H9 (cell line): ENCODE results near the gene UTP4. TPM values are rescaled to one million over a fixed set of nuclear protein-coding genes. Genes with fewer than 3 reads are reported as not detected.

ENCODE experiments used
- DNase-seq: peaks from one replicate; pipeline ENCODE4 v3.0.0-alpha.2; 2017
- H2AFZ ChIP-seq: one replicate; pipeline ENCODE4 v1.6.1; 2013; ENCODE audit warnings: mild to moderate bottlenecking, low read length, control low read depth, moderate library complexity
- H2AK5ac ChIP-seq: 2 replicates; pipeline ENCODE4 v1.6.1; 2013; ENCODE audit warnings: low read length, control low read depth, mixed read lengths; ENCODE audit not compliant: insufficient read length
- H2BK120ac ChIP-seq: one replicate; pipeline ENCODE4 v1.6.1; 2013; ENCODE audit warnings: low read depth, mild to moderate bottlenecking, low read length, control low read depth, inconsistent platforms; ENCODE audit not compliant: poor library complexity, severe bottlenecking
- H2BK12ac ChIP-seq: 2 replicates; pipeline ENCODE4 v1.6.1; 2013; ENCODE audit warnings: low read length, control low read depth, mixed read lengths, low read depth; ENCODE audit not compliant: insufficient read length
- H2BK15ac ChIP-seq: 2 replicates; pipeline ENCODE4 v1.6.1; 2013; ENCODE audit warnings: low read depth, low read length, control low read depth
- H2BK20ac ChIP-seq: one replicate; pipeline ENCODE4 v1.6.1; 2013; ENCODE audit warnings: low read depth, mild to moderate bottlenecking, low read length, control low read depth, inconsistent platforms; ENCODE audit not compliant: poor library complexity, severe bottlenecking
- H2BK5ac ChIP-seq: 2 replicates; pipeline ENCODE4 v1.6.1; 2013; ENCODE audit warnings: low read length, control low read depth, mixed read lengths; ENCODE audit not compliant: insufficient read length
- H3K14ac ChIP-seq: 2 replicates; pipeline ENCODE4 v1.6.1; 2013; ENCODE audit warnings: low read length, control low read depth; ENCODE audit not compliant: insufficient read depth
- H3K18ac ChIP-seq: 2 replicates; pipeline ENCODE4 v1.6.1; 2013; ENCODE audit warnings: low read depth, mild to moderate bottlenecking, mixed read lengths, low read length, control low read depth; ENCODE audit not compliant: insufficient read length
- H3K23ac ChIP-seq: 2 replicates; pipeline ENCODE4 v1.6.1; 2013; ENCODE audit warnings: low read length, control low read depth, mixed read lengths, low read depth; ENCODE audit not compliant: insufficient read length
- H3K23me2 ChIP-seq: 2 replicates; pipeline ENCODE4 v1.6.1; 2013; ENCODE audit warnings: low read depth, mild to moderate bottlenecking, mixed read lengths, low read length, control low read depth; ENCODE audit not compliant: insufficient read length, poor library complexity, severe bottlenecking
- H3K27ac ChIP-seq: 2 replicates; pipeline ENCODE4 v1.5.1; 2013; ENCODE audit warnings: low read length, control low read depth, mixed read lengths, low read depth; ENCODE audit not compliant: insufficient read length
- H3K27me3 ChIP-seq: 2 replicates; pipeline ENCODE4 v1.6.1; 2013; ENCODE audit warnings: low read length, control low read depth, inconsistent platforms; ENCODE audit not compliant: insufficient read depth
- H3K4ac ChIP-seq: 2 replicates; pipeline ENCODE4 v1.6.1; 2013; ENCODE audit warnings: low read depth, mild to moderate bottlenecking, control low read depth, inconsistent platforms, low read length, moderate library complexity
- H3K4me1 ChIP-seq: 2 replicates; pipeline ENCODE4 v1.6.1; 2013; ENCODE audit warnings: low read length, control low read depth, inconsistent platforms; ENCODE audit not compliant: insufficient read depth
- H3K4me2 ChIP-seq: 2 replicates; pipeline ENCODE4 v1.6.1; 2013; ENCODE audit warnings: low read length, control low read depth, mixed read lengths; ENCODE audit not compliant: insufficient read length, insufficient read depth
- H3K56ac ChIP-seq: 2 replicates; pipeline ENCODE4 v1.6.1; 2013; ENCODE audit warnings: low read depth, mild to moderate bottlenecking, mixed read lengths, low read length, control low read depth; ENCODE audit not compliant: insufficient read length
- H3K79me1 ChIP-seq: 2 replicates; pipeline ENCODE4 v1.6.1; 2013; ENCODE audit warnings: low read depth, mild to moderate bottlenecking, moderate library complexity, low read length, control low read depth, inconsistent platforms; ENCODE audit not compliant: insufficient read depth, poor library complexity, severe bottlenecking
- H3K79me2 ChIP-seq: 2 replicates; pipeline ENCODE4 v1.6.1; 2013; ENCODE audit warnings: low read length, control low read depth, inconsistent platforms; ENCODE audit not compliant: insufficient read depth
- H3K9ac ChIP-seq: 2 replicates; pipeline ENCODE4 v1.6.1; 2013; ENCODE audit warnings: low read length, control low read depth, mixed read lengths; ENCODE audit not compliant: insufficient read length; ENCODE audit errors: extremely low read depth
- H3K9me3 ChIP-seq: one replicate; pipeline ENCODE4 v1.6.1; 2013; ENCODE audit warnings: low read depth, low read length, inconsistent platforms; ENCODE audit not compliant: control insufficient read depth
- H3T11ph ChIP-seq: one replicate; pipeline ENCODE4 v1.6.1; 2013; ENCODE audit warnings: mild to moderate bottlenecking, low read length, control low read depth, inconsistent platforms
- H4K20me1 ChIP-seq: one replicate; pipeline ENCODE4 v1.6.1; 2013; ENCODE audit not compliant: control insufficient read depth, insufficient read length, insufficient read depth
- H4K5ac ChIP-seq: 2 replicates; pipeline ENCODE4 v1.6.1; 2013; ENCODE audit warnings: low read depth, mild to moderate bottlenecking, mixed read lengths, low read length, control low read depth; ENCODE audit not compliant: insufficient read length
- H4K8ac ChIP-seq: replicated peaks from 2 replicates; pipeline ENCODE4 v1.6.1; 2013; ENCODE audit warnings: low read length, control low read depth, mixed read lengths, low read depth; ENCODE audit not compliant: insufficient read length
- H4K91ac ChIP-seq: 2 replicates; pipeline ENCODE4 v1.6.1; 2013; ENCODE audit warnings: low read depth, mild to moderate bottlenecking, moderate library complexity, mixed read lengths, low read length, control low read depth; ENCODE audit not compliant: insufficient read length
- H3K27ac Mint-ChIP-seq, 3 experiments: 2 replicates in 2 of 3; 3 replicates in 1 of 3; pipeline ENCODE4 v1.8.0; 2020 to 2021; ENCODE audit warnings: mixed read lengths in 3 of 3, mild to moderate bottlenecking in 1 of 3, moderate library complexity in 1 of 3
- H3K27me3 Mint-ChIP-seq: 2 replicates; pipeline ENCODE4 v1.8.0; 2021; ENCODE audit warnings: low read depth, mild to moderate bottlenecking, moderate library complexity, mixed read lengths
- H3K36me3 Mint-ChIP-seq, 3 experiments: 2 replicates in 2 of 3; 3 replicates in 1 of 3; pipeline ENCODE4 v1.8.0; 2020 to 2021; ENCODE audit warnings: low read depth in 3 of 3, mixed read lengths in 3 of 3; ENCODE audit not compliant: insufficient read depth in 1 of 3
- H3K4me1 Mint-ChIP-seq, 2 experiments: 2 replicates each; pipeline ENCODE4 v1.8.0; 2020; ENCODE audit warnings: mixed read lengths in 2 of 2
- H3K4me3 Mint-ChIP-seq, 2 experiments: 2 replicates in 1 of 2; 3 replicates in 1 of 2; pipeline ENCODE4 v1.8.0; 2020 to 2021; ENCODE audit warnings: mild to moderate bottlenecking in 2 of 2, mixed read lengths in 2 of 2, moderate library complexity in 1 of 2
- H3K9me3 Mint-ChIP-seq, 2 experiments: 2 replicates in 1 of 2; 3 replicates in 1 of 2; pipeline ENCODE4 v1.8.0; 2020; ENCODE audit warnings: mild to moderate bottlenecking in 2 of 2, mixed read lengths in 2 of 2, moderate library complexity in 1 of 2
- CTCF ChIP-seq: fragments of 200-600 bp; sonication (generic); conservative IDR thresholded peaks from 3 replicates; pipeline ENCODE4 v1.8.0; 2021; ENCODE audit warnings: antibody characterized with exemption, mild to moderate bottlenecking
- WGBS: extraction: QIAGEN DNeasy Blood & Tissue Kit; methylation state at CpG from one replicate; pipeline ENCODE4 v1.1.7; 2013; ENCODE audit warnings: missing lambda C conversion rate, low lambda C conversion rate, mixed read lengths; ENCODE audit not compliant: insufficient read length; ENCODE audit errors: extremely low coverage; 5-methylcytosine and 5-hydroxymethylcytosine counted together
- total RNA-seq: library from RNA; stranded (reverse); gene quantifications from 2 replicates; pipeline ENCODE4 v1.2.1, GENCODE V29; 2021

Gene UTP4
- total RNA-seq, 1 experiment from 2014 or later, result 94.0 TPM

- Histone ChIP-seq H3K9ac (no peak overlapping the region), H3K79me1 (no peaks in the 10 kb centered on the region), H3K4me1 (peaks cover 7% of the 10 kb centered on the region; the same call in 1 of the 2 replicates), H4K20me1 (no peaks in the 10 kb centered on the region), H2BK15ac (no peak overlapping the region), H2BK20ac (no peak overlapping the region), H3K4ac (no peak overlapping the region), H4K91ac (no peak overlapping the region), H3K14ac (no peak overlapping the region), H3K18ac (no peak overlapping the region), H2BK12ac (no peak overlapping the region), H2AK5ac (no peak overlapping the region), H3K23ac (no peak overlapping the region), H3K27ac (no peak overlapping the region), H3K9me3 (no peaks in the 10 kb centered on the region), H4K8ac (no peak overlapping the region), H2BK120ac (no peak overlapping the region), H2AFZ (no peak overlapping the region), H3K23me2 (peaks cover 19% of the 10 kb centered on the region), H3T11ph (no peak overlapping the region), H2BK5ac (no peak overlapping the region), H3K79me2 (peaks cover 8% of the 10 kb centered on the region; the same call in 1 of the 2 replicates), H3K27me3 (no peaks in the 10 kb centered on the region), H3K56ac (no peak overlapping the region), H4K5ac (no peak overlapping the region), H3K4me2 (no peak overlapping the region)
- H3K4me1 Mint-ChIP-seq, result peaks cover 21 to 32% of the 10 kb centered on the region in 2 experiments
- H3K27me3 Mint-ChIP-seq, result no peaks in the 10 kb centered on the region
- no peak overlapping the region for H3K4me3 Mint-ChIP-seq
- no peak overlapping the region for H3K27ac Mint-ChIP-seq
- TF ChIP-seq CTCF, result no peak
- peaks cover 52 to 75% (median 64%) of the 10 kb centered on the region in 3 experiments for H3K36me3 Mint-ChIP-seq
- DNase-seq, result no peak
- no peaks in the 10 kb centered on the region for H3K9me3 Mint-ChIP-seq
- WGBS, result no CpG with 5 or more reads among the region's 6 CpGs
These were observed 21.1 kb upstream of the UTP4 start for GRCh38 chr16:69111216-69111875.
